ENCODE results near the gene GUCY2D. TPM values are rescaled to one million over a fixed set of nuclear protein-coding genes. Genes with fewer than 3 reads are reported as not detected.
A peak's percentile ranks its signal among the peaks of the same experiment; 100 is the strongest.
"Not testable (repeated sequence)": the region's sequence is repeated elsewhere in the genome, so short reads cannot be mapped to it uniquely, and the experiment has no call there.

The GUCY2D gene
- polyA plus RNA-seq, 1 donor (not counting 4 experiments of a cell fraction or from before 2014, with no cell fraction given) = 0.25 TPM

- FAIRE-seq (no peak), DNase-seq (ENCODE audit: low read depth, low spot score) (no peak)
- Histone ChIP-seq H3K27me3 (ENCODE audit: control insufficient read depth, extremely low read depth, insufficient read depth, low read length) (no peaks in the 10 kb centered on the region), H3K9ac (ENCODE audit: control insufficient read depth, extremely low read depth, insufficient read depth, low read length) (no peak overlapping the region), H3K4me1 (ENCODE audit: control insufficient read depth, extremely low read depth, insufficient read depth, low read length) (peaks cover 41% of the 10 kb centered on the region), H3K9me3 (ENCODE audit: control insufficient read depth, low read depth, low read length) (no peaks in the 10 kb centered on the region), H3K27ac (ENCODE audit: control insufficient read depth, insufficient read depth, low read length) (no peak overlapping the region), H4K20me1 (ENCODE audit: control insufficient read depth, extremely low read depth, insufficient read depth, low read length) (no peaks in the 10 kb centered on the region), H2AFZ (ENCODE audit: control insufficient read depth, low read length) (no peak overlapping the region), H3K4me2 (ENCODE audit: control insufficient read depth, extremely low read depth, insufficient read depth, low read depth, low read length) (no peak overlapping the region), H3K79me2 (ENCODE audit: control insufficient read depth, insufficient read depth, low read length) (no peaks in the 10 kb centered on the region), H3K4me3 (ENCODE audit: control insufficient read depth in 2 of 3, extremely low read depth in 1 of 3, insufficient read depth in 2 of 3, low read depth in 1 of 3, low read length in 3 of 3) (no peak overlapping the region), H3K9me1 (ENCODE audit: control insufficient read depth, extremely low read depth, insufficient read depth, low read length) (no peaks in the 10 kb centered on the region), H3K36me3 (ENCODE audit: control insufficient read depth in 2 of 2, extremely low read depth in 1 of 2, insufficient read depth in 2 of 2, low read length in 2 of 2) (no peaks in the 10 kb centered on the region)
- TF ChIP-seq EZH2 (IDR thresholded peaks at IDR 0.05; ENCODE audit: low read length) = no peak
- TF ChIP-seq CTCF (optimal IDR thresholded peaks at IDR 0.05 in 1 of 3, IDR thresholded peaks at IDR 0.05 in 1 of 3, conservative IDR thresholded peaks at IDR 0.05 in 1 of 3; ENCODE audit: extremely low read depth in 1 of 3, insufficient read depth in 2 of 3, low read length in 3 of 3) = no peak
- dilution Hi-C loops (cut with MboI; ENCODE audit: extremely low pct_ligation_motif_present, low sequenced_read_pairs) = no loop called here
Observed at GRCh38 chr17:8021565-8022359, 19.3 kb downstream of the GUCY2D start.

GRCh38 chr17:8022360-8023003 lies 20.1 kb downstream of the GUCY2D start:
- Histone ChIP-seq H3K9ac (ENCODE audit: control insufficient read depth, extremely low read depth, insufficient read depth, low read length) (no peak overlapping the region), H3K9me3 (ENCODE audit: control insufficient read depth, low read depth, low read length) (no peaks in the 10 kb centered on the region), H4K20me1 (ENCODE audit: control insufficient read depth, extremely low read depth, insufficient read depth, low read length) (no peaks in the 10 kb centered on the region), H3K9me1 (ENCODE audit: control insufficient read depth, extremely low read depth, insufficient read depth, low read length) (no peaks in the 10 kb centered on the region), H3K4me2 (ENCODE audit: control insufficient read depth, extremely low read depth, insufficient read depth, low read depth, low read length) (no peak overlapping the region), H3K27me3 (ENCODE audit: control insufficient read depth, extremely low read depth, insufficient read depth, low read length) (no peaks in the 10 kb centered on the region), H3K36me3 (ENCODE audit: control insufficient read depth in 2 of 2, extremely low read depth in 1 of 2, insufficient read depth in 2 of 2, low read length in 2 of 2) (no peaks in the 10 kb centered on the region), H3K79me2 (ENCODE audit: control insufficient read depth, insufficient read depth, low read length) (no peaks in the 10 kb centered on the region), H3K4me1 (ENCODE audit: control insufficient read depth, extremely low read depth, insufficient read depth, low read length) (peaks cover 34% of the 10 kb centered on the region), H2AFZ (ENCODE audit: control insufficient read depth, low read length) (peak overlapping the region; percentile 9), H3K4me3 (ENCODE audit: control insufficient read depth in 2 of 3, extremely low read depth in 1 of 3, insufficient read depth in 2 of 3, low read depth in 1 of 3, low read length in 3 of 3) (no peak overlapping the region), H3K27ac (ENCODE audit: control insufficient read depth, insufficient read depth, low read length) (no peak overlapping the region)
- TF ChIP-seq CTCF (optimal IDR thresholded peaks at IDR 0.05 in 1 of 3, IDR thresholded peaks at IDR 0.05 in 1 of 3, conservative IDR thresholded peaks at IDR 0.05 in 1 of 3; ENCODE audit: extremely low read depth in 1 of 3, insufficient read depth in 2 of 3, low read length in 3 of 3) (no peak), EZH2 (IDR thresholded peaks at IDR 0.05; ENCODE audit: low read length) (no peak)
- DNase-seq (ENCODE audit: low read depth, low spot score) (no peak), FAIRE-seq (no peak)
- dilution Hi-C loops (cut with MboI; ENCODE audit: extremely low pct_ligation_motif_present, low sequenced_read_pairs) = no loop called here

GRCh38 chr17:8024161-8024560 lies 21.7 kb downstream of the GUCY2D start:
- not testable (repeated sequence) for DNase-seq (ENCODE audit: low read depth, low spot score); FAIRE-seq

More at GRCh38 chr17:8024161-8024560, 21.7 kb downstream of the GUCY2D start:
- H3K27ac ChIP-seq (ENCODE audit: control insufficient read depth, insufficient read depth, low read length); H4K20me1 ChIP-seq (ENCODE audit: control insufficient read depth, extremely low read depth, insufficient read depth, low read length); H3K9me3 ChIP-seq (ENCODE audit: control insufficient read depth, low read depth, low read length); H3K79me2 ChIP-seq (ENCODE audit: control insufficient read depth, insufficient read depth, low read length); H3K9me1 ChIP-seq (ENCODE audit: control insufficient read depth, extremely low read depth, insufficient read depth, low read length); H3K4me3 ChIP-seq (ENCODE audit: control insufficient read depth in 2 of 3, extremely low read depth in 1 of 3, insufficient read depth in 2 of 3, low read depth in 1 of 3, low read length in 3 of 3); H3K36me3 ChIP-seq (ENCODE audit: control insufficient read depth in 2 of 2, extremely low read depth in 1 of 2, insufficient read depth in 2 of 2, low read length in 2 of 2); H3K27me3 ChIP-seq (ENCODE audit: control insufficient read depth, extremely low read depth, insufficient read depth, low read length); H3K4me2 ChIP-seq (ENCODE audit: control insufficient read depth, extremely low read depth, insufficient read depth, low read depth, low read length); H3K9ac ChIP-seq (ENCODE audit: control insufficient read depth, extremely low read depth, insufficient read depth, low read length); H2AFZ ChIP-seq (ENCODE audit: control insufficient read depth, low read length); dilution Hi-C loops (cut with MboI; ENCODE audit: extremely low pct_ligation_motif_present, low sequenced_read_pairs): not testable (repeated sequence)
- H3K4me1 ChIP-seq (ENCODE audit: control insufficient read depth, extremely low read depth, insufficient read depth, low read length) = peaks cover 23% of the 10 kb centered on the region

Measured in keratinocyte (primary cell).